CMK (cell line): ENCODE measurements around the gene IKZF5.

Experiments used
- DNase-seq: peaks from one replicate; pipeline ENCODE4 v3.0.0-alpha.2; 2010; ENCODE audit warnings: low read depth

Gene IKZF5

GRCh38 chr10:123016228-123016627 lies 7.6 kb upstream of the IKZF5 start:
- DNase-seq, result no peak

DNA sequence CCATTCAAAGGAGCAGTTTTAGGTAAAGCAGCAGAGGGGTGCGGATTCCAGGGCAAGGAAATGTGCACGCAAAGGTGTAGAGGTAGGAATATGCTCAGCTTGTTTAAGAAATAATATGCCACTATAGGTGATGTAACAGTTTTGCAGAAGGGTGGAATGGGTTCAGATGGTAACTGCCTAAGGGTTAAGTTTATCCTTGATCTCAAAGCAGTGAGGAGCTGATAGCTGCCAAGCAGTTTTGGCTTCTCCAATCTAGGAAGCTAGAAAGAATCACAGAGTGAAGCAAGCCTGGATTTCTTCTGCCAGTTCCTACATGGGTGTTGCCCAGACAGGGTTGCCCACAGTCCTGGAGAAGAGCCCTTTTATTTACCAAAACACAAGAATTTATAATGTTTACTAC lies 6.2 kb upstream of the IKZF5 start:
- DNase-seq, result no peak

DNA sequence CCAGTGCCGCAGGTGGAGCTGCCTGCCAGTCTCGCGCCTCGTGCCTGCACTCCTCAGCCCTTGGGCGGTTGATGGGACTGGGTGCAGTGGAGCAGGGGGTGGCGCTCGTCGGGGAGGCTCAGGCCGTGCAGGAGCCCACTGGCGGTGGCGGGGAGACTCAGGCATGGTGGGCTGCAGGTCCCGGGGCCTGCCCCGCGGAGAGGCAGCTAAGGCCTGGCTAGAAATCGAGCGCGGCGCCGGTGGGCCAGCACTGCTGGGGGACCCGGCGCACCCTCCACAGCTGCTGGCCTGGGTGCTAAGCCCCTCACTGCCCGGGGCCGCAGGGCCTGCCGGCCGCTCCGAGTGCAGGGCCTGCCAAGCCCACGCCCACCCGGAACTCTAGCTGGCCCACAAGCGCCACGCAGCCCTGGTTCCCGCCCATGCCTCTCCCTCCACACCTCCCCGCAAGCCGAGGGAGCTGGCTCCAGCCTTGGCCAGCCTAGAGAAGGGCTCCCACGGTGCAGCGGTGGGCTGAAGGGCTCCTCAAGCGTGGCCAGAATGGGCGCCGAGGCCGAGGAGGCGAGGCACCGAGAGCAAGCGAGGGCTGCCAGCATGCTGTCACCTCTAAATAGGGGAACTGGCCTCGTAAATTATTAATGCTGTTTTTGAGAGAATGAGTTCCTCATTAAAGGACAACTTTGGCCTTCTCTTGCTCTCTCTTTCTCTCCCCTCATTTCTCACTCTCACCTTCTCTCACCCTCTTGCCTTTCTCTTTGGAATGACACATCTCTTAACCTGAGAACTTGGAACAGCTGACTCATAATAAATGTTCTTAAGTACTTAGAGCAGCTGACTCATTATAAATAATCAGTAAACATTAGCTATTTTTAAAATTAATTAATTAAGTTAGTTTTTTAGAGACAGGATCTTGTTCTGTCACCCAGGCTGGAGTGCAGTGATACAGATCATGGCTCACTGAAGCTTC lies 5.1 kb upstream of the IKZF5 start:
- DNase-seq, result no peak

DNA sequence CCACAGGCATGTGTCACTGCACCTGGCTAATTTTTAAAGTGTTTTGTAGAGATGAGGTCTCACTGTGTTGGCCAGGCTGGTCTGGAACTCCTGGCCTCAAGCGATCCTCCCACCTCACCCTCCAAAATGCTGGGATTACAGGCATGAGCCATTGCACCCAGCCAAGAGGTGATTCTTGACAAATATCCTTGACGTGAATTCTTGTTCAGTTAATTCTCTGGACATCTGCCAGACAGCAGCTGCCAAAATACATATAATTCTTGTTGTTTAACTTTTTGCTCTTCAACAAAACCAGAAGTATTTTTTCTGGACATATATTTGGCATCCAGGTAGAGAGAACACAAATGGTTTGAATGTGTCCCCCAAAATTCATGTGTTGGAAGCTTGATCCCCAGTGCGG lies 3.4 kb upstream of the IKZF5 start:
- no peak for DNase-seq

DNA sequence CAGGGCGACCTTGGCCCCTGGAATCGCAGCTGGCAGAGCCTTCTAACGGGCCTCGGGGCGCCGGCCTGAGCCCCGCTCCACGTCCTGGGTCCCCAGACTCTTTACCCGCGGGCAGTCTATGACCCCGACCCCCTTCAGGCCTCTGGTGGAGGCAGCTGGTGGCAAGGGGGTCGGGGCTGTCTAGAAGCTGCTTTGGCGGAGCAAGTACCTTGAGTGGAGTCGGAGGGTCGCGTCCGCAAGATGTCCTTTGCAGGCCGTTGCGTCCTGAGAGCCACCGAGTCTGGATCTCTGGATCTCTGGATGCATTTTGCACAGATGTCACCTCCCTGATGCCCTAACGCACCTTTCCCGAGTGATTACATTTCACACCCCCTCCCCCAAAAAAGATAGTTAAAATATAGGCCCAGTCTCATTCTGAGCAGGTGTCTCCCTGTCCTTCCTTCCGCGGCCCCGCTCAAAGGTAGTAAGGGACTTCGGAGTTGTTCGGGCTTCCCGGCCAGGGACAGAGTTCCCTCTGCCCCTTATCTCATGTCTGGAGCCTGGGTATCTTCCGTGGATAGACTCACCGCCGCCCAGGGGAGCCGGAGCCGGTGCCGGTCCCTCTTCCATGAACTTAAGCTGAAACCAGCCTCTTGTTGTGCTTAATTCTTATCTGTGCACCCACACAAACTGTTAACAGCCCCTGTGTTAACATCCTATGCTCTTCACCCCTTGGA lies 668 bp upstream of the IKZF5 start:
- DNase-seq, result no peak

DNA sequence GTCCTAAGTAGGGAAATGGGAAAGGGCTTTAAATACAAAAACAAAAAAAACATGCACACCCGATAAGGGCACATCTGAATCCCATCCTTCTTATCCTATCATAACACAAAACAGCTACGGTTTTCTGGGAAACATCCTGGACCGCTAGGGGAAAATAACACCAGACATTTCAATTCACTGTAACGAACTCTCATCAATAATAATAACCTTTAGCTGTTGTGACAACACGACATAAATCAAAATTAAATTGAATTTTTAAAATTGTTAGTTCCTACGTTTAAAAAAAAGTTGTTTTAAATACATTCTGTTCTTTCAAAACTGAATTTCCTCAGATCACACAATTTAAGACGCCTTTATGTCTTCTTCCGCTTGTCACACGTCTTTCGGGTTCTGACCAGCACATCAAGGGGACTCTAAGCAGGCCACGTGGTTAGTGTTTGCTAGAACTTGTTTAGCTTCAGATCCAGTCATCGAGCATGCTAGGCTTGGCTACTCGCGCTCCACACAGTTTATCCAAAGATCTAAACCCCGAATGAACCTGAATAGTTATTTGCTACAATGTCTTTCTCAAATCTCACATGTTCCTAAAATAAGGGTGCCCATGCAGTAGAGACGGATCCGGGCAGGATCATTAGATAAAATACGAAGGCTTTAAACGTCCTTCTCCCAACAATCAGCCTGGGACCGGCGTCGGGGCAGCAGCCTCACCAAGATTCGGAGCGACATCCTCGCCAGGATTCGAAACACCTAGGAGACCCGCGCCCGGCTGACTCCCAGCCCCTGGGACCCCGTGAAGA lies 839 bp downstream of the IKZF5 start:
- DNase-seq, result no peak

DNA sequence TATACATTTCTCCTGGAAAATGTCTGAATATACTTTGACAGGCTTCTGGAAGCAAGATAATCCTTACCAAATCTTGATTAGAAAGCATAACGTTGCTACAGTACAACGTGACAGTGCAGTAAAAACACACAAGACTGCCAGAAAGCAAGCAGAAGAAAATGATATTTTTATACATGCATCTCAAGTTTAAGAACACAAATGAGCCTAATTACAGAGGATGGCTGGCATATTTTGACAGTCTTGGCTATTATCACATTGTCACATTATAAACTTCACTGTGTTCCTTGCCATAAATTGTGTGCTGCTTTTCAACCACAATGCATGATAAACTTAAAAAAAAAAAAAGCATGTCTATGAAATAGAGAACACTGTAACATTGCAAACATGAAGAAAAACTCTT lies 4.3 kb downstream of the IKZF5 start:
- no peak for DNase-seq

DNA sequence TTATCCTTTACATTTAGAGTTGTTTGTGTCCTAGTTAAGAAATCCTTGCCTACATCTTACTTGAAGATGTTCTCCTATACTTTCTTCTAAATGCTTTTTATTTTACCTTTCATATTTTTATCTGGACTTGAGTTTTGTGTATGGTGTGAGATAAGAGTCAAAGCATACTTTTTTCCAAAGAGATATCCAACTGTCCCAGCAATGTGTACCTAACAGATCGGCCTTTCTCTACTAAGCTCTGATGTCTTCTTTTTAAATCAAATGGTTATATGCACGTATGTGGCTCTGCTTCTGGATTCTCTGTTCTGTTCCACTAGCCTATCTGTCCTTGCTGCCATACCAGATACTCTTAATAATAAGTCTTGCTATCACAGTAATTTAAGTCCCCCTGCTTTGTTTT lies 7.2 kb downstream of the IKZF5 start:
- no peak for DNase-seq

- no peak for DNase-seq
These were observed 8.4 kb downstream of the IKZF5 start for GRCh38 chr10:123000155-123000554.

- no peak for DNase-seq
These were observed 9.2 kb downstream of the IKZF5 start for GRCh38 chr10:122999347-122999746.

- no peak for DNase-seq
These were observed 9.7 kb downstream of the IKZF5 start for GRCh38 chr10:122998934-122999333.

- no peak for DNase-seq
These were observed 10.2 kb downstream of the IKZF5 start for GRCh38 chr10:122998360-122998917.

GRCh38 chr10:122997864-122998263 lies 10.7 kb downstream of the IKZF5 start:
- no peak for DNase-seq

- no peak for DNase-seq
These were observed 12.7 kb downstream of the IKZF5 start for GRCh38 chr10:122995936-122996335.

DNA sequence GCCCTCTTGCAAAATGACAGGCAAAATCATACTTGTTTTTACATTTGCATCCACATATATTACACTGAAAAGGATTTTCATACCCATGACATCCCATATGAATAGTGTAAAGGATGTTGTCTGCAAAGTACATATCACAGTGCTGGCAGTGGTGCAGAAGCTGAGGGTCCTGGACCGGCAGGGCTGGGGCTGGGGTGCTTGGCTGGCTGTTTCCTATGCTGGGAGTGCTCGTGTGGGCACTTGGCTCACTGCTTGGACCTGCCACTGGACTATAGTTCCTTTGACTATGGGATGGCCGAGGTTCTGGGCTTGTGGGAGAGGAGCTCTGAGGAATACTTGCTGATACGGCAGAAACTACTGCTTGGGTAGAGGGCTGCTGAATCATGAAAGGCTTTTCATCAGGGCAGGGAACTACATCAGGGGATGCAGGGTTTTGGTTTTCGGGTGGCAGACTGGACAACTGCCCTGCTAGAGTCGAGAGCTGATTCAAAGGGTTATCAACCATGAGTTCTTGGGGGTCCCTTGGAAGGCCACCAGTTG lies 14.7 kb downstream of the IKZF5 start:
- DNase-seq, result no peak

- DNase-seq, result no peak
These were observed 16.5 kb downstream of the IKZF5 start for GRCh38 chr10:122992031-122992585.

GRCh38 chr10:122990278-122990677 lies 18.3 kb downstream of the IKZF5 start:
- no peak for DNase-seq

DNA sequence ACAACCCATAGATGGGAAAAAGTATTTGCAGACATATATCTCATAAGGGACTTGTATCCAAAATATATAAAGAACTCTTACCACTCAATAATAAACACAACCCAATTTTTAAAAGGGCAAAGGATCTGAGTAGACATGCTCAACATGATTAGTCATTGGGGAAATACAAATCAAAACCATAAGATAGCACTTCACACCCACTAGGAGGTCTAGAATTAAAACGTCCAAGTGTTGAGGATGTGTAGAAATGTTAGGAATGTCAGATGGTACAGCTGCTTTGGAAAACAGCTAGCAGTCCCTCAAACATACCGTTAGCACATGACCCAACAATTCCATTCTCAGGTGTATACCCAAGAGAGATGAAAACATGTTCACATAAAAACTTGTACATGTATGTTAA lies 20.1 kb downstream of the IKZF5 start:
- DNase-seq, result no peak

- DNase-seq, result no peak
These were observed 22.3 kb downstream of the IKZF5 start for GRCh38 chr10:122986335-122986734.

DNA sequence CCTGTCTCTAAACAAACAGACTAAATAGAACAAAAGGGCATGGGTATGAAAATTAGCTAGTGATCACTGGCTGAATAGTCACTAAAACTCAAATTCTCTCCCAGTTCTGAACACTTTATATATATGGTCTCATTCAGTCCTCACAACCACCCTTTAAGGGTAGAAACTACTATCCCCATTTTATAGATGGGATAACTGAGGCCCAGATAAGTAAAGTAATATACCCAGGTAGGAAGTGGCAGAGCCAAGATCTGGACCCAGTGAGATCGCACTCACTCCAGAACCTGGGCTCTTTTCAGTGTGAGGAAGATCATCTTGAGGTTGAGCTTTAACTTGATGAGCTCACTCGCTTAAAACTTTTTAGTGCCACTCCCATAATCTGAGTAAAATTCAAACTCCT lies 23.9 kb downstream of the IKZF5 start:
- DNase-seq, result no peak

DNA sequence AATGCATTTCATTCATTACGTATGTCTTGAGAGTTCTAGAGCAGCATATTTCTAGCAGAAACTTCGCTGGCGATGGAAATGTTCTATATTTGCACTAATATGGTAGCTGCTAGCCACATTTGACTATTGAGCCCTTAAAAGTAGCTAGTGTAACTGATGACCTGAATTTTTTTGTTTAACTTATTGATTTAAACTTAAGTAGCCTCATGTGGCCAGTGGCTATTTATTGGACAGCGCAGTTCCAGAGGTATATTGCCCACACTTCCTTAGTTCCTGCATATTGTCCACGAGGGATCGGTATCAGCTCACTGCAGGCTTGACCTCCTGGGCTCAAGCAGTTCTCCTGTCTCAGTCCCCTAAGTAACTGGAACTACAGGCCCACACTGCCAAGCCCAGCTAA lies 24.7 kb downstream of the IKZF5 start:
- no peak for DNase-seq

GRCh38 chr10:122981066-122981464 lies 27.5 kb downstream of the IKZF5 start:
- DNase-seq, result no peak
